ENCODE measurements around the gene SOD1. TPM values are rescaled to one million over a fixed set of nuclear protein-coding genes. Genes with fewer than 3 reads are reported as not detected.
"Not testable (repeated sequence)": the region's sequence is repeated elsewhere in the genome, so short reads cannot be mapped to it uniquely, and the experiment has no call there.

The SOD1 gene
- total RNA-seq, 2 experiments from 2014 or later, result 316 to 328 TPM

DNA sequence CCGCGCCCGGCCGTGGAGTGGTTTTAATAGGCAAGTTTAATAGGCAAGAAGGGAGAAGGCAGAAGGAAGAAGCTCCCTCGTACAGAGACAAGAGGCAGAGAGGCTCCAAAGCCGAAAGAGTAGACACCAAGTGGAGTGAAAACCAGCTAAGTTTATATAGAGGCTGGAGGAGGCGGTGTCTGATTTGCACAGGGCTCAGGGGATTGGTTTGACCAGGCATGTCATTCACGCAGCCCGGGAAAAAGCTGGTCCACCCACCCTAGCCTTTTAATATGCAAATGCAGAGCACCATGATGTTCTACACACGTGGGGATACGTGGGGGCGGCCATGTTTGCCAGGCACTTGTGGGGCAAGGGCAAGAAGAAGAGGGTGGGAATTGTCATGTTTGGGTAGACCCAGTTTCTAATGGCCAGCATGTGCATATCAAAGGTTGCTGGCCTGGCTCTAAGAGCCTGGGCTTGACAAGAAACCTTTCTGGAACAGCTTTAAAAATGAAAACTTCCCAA lies 18.0 kb upstream of the SOD1 start:
- Mint-ChIP-seq H3K27me3 (no peaks in the 10 kb centered on the region), H3K4me3 (no peak overlapping the region), H3K9me3 (peaks cover 4% of the 10 kb centered on the region), H3K4me1 (no peaks in the 10 kb centered on the region), H3K27ac (no peak overlapping the region), H3K36me3 (no peaks in the 10 kb centered on the region)
- DNase-seq, result no peak

GRCh38 chr21:31644643-31645042 lies 14.8 kb upstream of the SOD1 start:
- H3K27ac Mint-ChIP-seq, result no peak overlapping the region

GRCh38 chr21:31647650-31648049 lies 11.8 kb upstream of the SOD1 start:
- peaks cover 3% of the 10 kb centered on the region for H3K9me3 Mint-ChIP-seq
- no peaks in the 10 kb centered on the region for H3K4me1 Mint-ChIP-seq
- no peaks in the 10 kb centered on the region for H3K36me3 Mint-ChIP-seq
- no peak overlapping the region for H3K27ac Mint-ChIP-seq
- no peaks in the 10 kb centered on the region for H3K27me3 Mint-ChIP-seq
- DNase-seq, result no peak
- no peak overlapping the region for H3K4me3 Mint-ChIP-seq

More at GRCh38 chr21:31644643-31645042, 14.8 kb upstream of the SOD1 start:
- H3K36me3 Mint-ChIP-seq, result no peaks in the 10 kb centered on the region
- H3K4me3 Mint-ChIP-seq, result no peak overlapping the region
- no peaks in the 10 kb centered on the region for H3K4me1 Mint-ChIP-seq
- H3K27me3 Mint-ChIP-seq, result no peaks in the 10 kb centered on the region
- no peaks in the 10 kb centered on the region for H3K9me3 Mint-ChIP-seq
- no peak for DNase-seq

DNA sequence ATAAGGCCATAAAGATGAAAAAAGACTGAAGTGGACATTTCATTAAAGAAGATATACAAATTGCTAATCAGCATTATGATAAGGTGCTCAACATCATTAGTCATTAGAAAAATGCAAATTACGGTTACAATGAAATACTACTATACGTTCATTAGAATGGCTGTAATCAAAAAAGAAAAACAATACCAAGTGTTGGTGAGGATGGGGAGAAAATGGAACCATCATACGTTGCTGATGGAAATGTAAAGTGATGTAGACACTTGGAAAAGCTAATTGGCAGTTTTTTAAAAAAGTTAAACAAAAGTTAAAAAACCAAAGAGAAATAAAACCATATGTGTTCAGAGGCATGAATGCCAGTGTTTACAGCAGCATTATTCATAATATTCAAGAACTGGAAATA lies 8.6 kb upstream of the SOD1 start:
- no peak for DNase-seq
- Mint-ChIP-seq H3K4me1 (peaks cover 14% of the 10 kb centered on the region), H3K27me3 (no peaks in the 10 kb centered on the region), H3K4me3 (no peak overlapping the region), H3K27ac (no peak overlapping the region), H3K9me3 (peaks cover 3% of the 10 kb centered on the region), H3K36me3 (peaks cover 2% of the 10 kb centered on the region)

- not testable (repeated sequence) for H3K9me3 Mint-ChIP-seq, H3K36me3 Mint-ChIP-seq
- H3K4me1 Mint-ChIP-seq, result peaks cover 18% of the 10 kb centered on the region
Observed at GRCh38 chr21:31651491-31651890, 8.0 kb upstream of the SOD1 start.

DNA sequence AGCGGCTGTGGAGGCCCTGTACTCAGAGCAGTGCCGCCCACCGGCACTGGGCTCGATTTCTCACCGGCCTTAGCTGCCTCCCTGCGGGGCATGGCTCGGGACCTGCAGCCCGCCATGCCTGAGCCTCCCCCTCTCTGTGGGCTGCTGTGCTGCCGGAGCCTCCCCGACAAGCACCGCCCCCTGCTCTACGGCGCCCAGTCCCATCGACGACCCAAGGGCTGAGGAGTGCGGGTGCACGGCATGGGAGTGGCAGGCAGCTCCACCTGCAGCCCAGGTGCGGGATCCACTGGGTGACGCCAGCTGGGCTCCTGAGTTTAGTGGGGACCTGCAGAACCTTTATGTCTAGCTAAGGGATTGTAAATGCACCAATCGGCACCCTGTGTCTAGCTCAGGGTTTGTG lies 5.2 kb upstream of the SOD1 start:
- Mint-ChIP-seq H3K4me3 (no peak overlapping the region), H3K27me3 (no peaks in the 10 kb centered on the region), H3K4me1 (peaks cover 28% of the 10 kb centered on the region), H3K27ac (no peak overlapping the region), H3K9me3 (peaks cover 7% of the 10 kb centered on the region), H3K36me3 (peaks cover 4% of the 10 kb centered on the region)
- DNase-seq, result no peak

More at GRCh38 chr21:31651491-31651890, 8.0 kb upstream of the SOD1 start:
- DNase-seq, H3K4me3 Mint-ChIP-seq, H3K27ac Mint-ChIP-seq, H3K27me3 Mint-ChIP-seq: not testable (repeated sequence)

DNA sequence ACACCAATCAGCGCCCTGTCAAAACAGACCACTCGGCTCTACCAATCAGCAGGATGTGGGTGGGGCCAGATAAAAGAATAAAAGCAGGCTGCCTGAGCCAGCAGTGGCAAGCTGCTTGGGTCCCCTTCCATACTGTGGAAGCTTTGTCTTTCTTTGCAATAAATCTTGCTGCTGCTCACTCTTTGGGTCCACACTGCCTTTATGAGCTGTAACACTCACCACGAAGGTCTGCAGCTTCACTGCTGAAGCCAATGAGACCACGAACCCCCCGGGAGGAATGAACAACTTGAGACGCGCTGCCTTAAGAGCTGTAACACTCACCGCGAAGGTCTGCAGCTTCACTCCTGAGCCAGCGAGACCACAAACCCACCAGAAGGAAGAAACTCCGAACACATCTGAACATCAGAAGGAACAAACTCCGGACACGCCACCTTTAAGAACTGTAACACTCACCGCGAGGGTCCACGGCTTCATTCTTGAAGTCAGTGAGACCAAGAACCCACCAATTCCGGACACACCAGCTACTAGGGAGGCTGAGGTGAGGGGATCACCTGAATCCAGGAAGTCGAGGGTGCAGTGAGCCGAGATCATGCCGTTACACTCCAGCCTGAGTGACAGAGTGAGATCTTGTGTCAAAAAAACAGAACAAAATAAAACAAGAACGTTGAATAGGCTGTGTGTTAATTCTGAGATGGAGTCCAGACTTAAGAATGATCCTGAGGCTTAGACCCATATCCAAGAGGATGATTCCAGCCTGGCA lies 4.5 kb upstream of the SOD1 start:
- H3K27me3 Mint-ChIP-seq, DNase-seq, H3K36me3 Mint-ChIP-seq, H3K9me3 Mint-ChIP-seq: not testable (repeated sequence)
- Mint-ChIP-seq H3K4me3 (peak overlapping the region; percentile 69), H3K27ac (peak overlapping the region; percentile 82), H3K4me1 (peaks cover 28% of the 10 kb centered on the region)

DNA sequence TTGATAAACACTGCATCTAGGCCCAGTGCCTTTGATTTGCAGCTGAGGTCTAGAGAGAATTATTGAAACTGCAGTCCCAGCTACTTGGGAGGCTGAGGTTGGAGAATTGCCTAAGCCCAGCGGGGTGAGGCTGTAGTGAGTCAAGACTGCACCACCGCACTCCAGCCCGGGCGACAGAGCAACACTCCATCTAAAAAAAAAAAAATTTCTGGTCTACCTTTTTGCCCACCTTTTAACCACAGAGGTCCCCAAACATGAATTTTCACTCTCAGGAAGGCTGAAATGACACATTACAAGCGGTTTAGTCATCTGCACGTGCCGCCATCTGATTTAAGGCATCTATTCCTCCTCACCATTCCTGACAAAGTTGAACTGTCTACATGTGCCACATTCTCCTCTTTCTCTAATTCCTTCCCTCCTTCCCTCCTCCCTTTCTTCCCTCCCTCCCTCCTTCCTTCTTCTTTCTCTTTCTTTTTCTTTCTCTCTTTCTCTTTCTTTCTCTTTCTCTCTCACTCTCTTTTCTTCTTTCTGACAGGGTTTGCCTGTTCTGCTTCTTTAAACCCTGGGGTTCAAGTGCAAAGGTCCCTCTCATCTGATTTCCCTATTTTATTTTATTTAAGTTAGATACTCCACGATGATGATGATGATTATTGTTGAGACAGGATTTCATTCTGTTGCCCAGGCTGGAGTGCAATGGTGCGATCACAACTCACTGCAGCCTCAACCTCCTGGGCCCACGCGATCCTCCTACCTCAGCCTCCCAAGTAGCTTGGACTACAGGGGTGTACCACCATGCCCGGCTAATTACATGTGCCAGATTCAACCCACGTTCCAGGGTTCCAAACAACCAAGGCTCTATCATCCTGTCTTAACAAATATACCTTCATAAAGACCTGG lies 3.0 kb upstream of the SOD1 start:
- H3K27ac Mint-ChIP-seq, result peak overlapping the region; percentile 59
- peaks cover 34% of the 10 kb centered on the region for H3K4me1 Mint-ChIP-seq
- peak overlapping the region; percentile 9 for H3K4me3 Mint-ChIP-seq
- H3K9me3 Mint-ChIP-seq, result peaks cover 5% of the 10 kb centered on the region
- H3K27me3 Mint-ChIP-seq, result no peaks in the 10 kb centered on the region
- DNase-seq, result peak; percentile 52
- peaks cover 20% of the 10 kb centered on the region for H3K36me3 Mint-ChIP-seq

- H3K4me3 Mint-ChIP-seq, result no peak overlapping the region
- peaks cover 51% of the 10 kb centered on the region for H3K4me1 Mint-ChIP-seq
- H3K36me3 Mint-ChIP-seq, result peaks cover 36% of the 10 kb centered on the region
- no peak overlapping the region for H3K27ac Mint-ChIP-seq
- DNase-seq, result no peak
- H3K9me3 Mint-ChIP-seq, result peaks cover 5% of the 10 kb centered on the region
- H3K27me3 Mint-ChIP-seq, result no peaks in the 10 kb centered on the region
Observed at GRCh38 chr21:31658053-31658452, 1.4 kb upstream of the SOD1 start.

- Mint-ChIP-seq H3K4me3 (peak overlapping the region; percentile 99), H3K27ac (peak overlapping the region; percentile 99), H3K9me3 (peaks cover 5% of the 10 kb centered on the region), H3K4me1 (peaks cover 58% of the 10 kb centered on the region), H3K27me3 (no peaks in the 10 kb centered on the region), H3K36me3 (peaks cover 45% of the 10 kb centered on the region)
- no peak for DNase-seq
Observed at GRCh38 chr21:31659286-31659535, 282 bp upstream of the SOD1 start.

DNA sequence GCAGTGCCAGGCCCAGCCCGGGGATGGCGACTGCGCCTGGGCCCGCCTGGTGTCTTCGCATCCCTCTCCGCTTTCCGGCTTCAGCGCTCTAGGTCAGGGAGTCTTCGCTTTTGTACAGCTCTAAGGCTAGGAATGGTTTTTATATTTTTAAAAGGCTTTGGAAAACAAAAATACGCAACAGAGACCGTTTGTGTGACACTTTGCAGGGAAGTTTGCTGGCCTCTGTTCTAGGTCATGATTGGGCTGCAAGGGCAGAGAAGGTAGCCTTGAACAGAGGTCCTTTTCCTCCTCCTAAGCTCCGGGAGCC lies 719 bp downstream of the SOD1 start:
- peak overlapping the region; percentile 94 for H3K4me3 Mint-ChIP-seq
- peaks cover 49% of the 10 kb centered on the region for H3K36me3 Mint-ChIP-seq
- peak overlapping the region; percentile 91 for H3K27ac Mint-ChIP-seq
- no peaks in the 10 kb centered on the region for H3K27me3 Mint-ChIP-seq
- DNase-seq, result no peak
- H3K9me3 Mint-ChIP-seq, result peaks cover 5% of the 10 kb centered on the region
- peaks cover 58% of the 10 kb centered on the region for H3K4me1 Mint-ChIP-seq

GRCh38 chr21:31660591-31660990 lies 1.1 kb downstream of the SOD1 start:
- Mint-ChIP-seq H3K4me3 (peak overlapping the region; percentile 94), H3K27ac (peak overlapping the region; percentile 91), H3K36me3 (peaks cover 52% of the 10 kb centered on the region), H3K9me3 (peaks cover 5% of the 10 kb centered on the region), H3K4me1 (peaks cover 58% of the 10 kb centered on the region), H3K27me3 (no peaks in the 10 kb centered on the region)
- DNase-seq, result no peak

DNA sequence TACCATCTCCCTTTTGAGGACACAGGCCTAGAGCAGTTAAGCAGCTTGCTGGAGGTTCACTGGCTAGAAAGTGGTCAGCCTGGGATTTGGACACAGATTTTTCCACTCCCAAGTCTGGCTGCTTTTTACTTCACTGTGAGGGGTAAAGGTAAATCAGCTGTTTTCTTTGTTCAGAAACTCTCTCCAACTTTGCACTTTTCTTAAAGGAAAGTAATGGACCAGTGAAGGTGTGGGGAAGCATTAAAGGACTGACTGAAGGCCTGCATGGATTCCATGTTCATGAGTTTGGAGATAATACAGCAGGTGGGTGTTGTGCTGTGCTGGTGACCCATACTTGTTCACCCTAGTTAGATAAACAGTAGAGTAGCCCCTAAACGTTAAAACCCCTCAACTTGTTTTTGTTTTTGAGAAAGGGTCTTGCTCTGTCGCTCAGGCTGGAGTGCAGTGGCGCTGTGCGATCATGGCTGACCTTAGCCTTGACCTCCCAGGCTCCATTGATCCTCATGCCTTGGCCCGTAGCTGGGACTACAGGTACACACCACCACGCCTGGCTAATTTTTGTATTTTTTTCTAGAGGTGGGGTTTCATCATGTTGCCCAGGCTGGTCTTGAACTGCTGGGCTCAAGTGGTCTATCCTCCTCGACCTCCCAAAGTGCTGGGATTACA lies 4.2 kb downstream of the SOD1 start:
- Mint-ChIP-seq H3K27ac (peak overlapping the region; percentile 20), H3K9me3 (peaks cover 4% of the 10 kb centered on the region)

DNA sequence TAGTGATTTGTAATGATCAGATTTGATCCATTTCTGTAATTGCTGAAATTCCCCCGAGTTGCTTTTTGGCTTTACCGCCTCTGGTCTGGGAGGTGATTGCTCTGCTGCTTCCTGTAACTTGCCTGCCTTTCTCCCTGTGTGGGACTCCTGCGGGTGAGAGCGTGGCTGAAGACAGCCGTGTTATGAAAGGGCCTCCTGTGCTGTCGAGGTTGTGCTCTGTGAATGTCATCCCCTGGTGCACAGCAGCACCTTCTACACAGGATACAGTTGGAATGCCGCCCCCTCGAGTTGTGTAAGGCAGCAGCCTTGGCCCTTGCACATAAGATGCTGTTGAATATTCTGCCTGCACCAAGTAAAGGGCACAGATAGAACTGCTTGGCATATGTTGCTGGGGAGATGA lies 5.9 kb downstream of the SOD1 start:
- no peak for DNase-seq

More for the DNA sequence above, 4.2 kb downstream of the SOD1 start:
- peaks cover 75% of the 10 kb centered on the region for H3K4me1 Mint-ChIP-seq
- no peak for DNase-seq
- no peaks in the 10 kb centered on the region for H3K27me3 Mint-ChIP-seq
- no peak overlapping the region for H3K4me3 Mint-ChIP-seq
- H3K36me3 Mint-ChIP-seq, result peaks cover 75% of the 10 kb centered on the region

GRCh38 chr21:31665869-31666268 lies 6.4 kb downstream of the SOD1 start:
- not testable (repeated sequence) for H3K27me3 Mint-ChIP-seq, H3K4me3 Mint-ChIP-seq, DNase-seq, H3K9me3 Mint-ChIP-seq
- Mint-ChIP-seq H3K36me3 (peaks cover 70% of the 10 kb centered on the region), H3K4me1 (peaks cover 84% of the 10 kb centered on the region), H3K27ac (peak overlapping the region; percentile 60)

More for the DNA sequence above, 5.9 kb downstream of the SOD1 start:
- Mint-ChIP-seq H3K4me1 (peaks cover 82% of the 10 kb centered on the region), H3K9me3 (no peaks in the 10 kb centered on the region), H3K4me3 (peak overlapping the region; percentile 26), H3K36me3 (peaks cover 73% of the 10 kb centered on the region), H3K27me3 (no peaks in the 10 kb centered on the region), H3K27ac (peak overlapping the region; percentile 60)

Measured in activated naive CD8-positive, alpha-beta T cell treated with anti-CD3 and anti-CD28 coated beads for 36 hours (primary cell).